T-cell (primary cell): Measurements from ENCODE around the gene STAC. TPM values are rescaled to one million over a fixed set of nuclear protein-coding genes. Genes with fewer than 3 reads are reported as not detected.

ENCODE experiments used
- ATAC-seq, 4 experiments: fragments of 200-7000 bp in 3 of 4; fragments of 150-1000 bp in 1 of 4; cut with Tn5 transposase; replicated peaks in 1 of 4; 1 replicate in 3 of 4; 2 replicates in 1 of 4; pipeline ENCODE4 v1.10.0; 2021; ENCODE audit warnings: moderate library complexity in 3 of 4, mild to moderate bottlenecking in 2 of 4, moderate number of reproducible peaks in 1 of 4
- CTCF ChIA-PET, 2 donors: fragments of 300-600 bp; sonication (Branson Sonifier 250); formaldehyde crosslinking; loops; one replicate each; lab custom pipeline; 2022; ENCODE audit warnings: antibody characterized with exemption in 2 of 2; lab: Charles Lee
- POLR2A ChIA-PET, 2 donors: fragments of 300-600 bp; sonication (Branson Sonifier 250); formaldehyde crosslinking; loops; one replicate each; lab custom pipeline; 2022; ENCODE audit warnings: antibody characterized with exemption in 2 of 2; lab: Charles Lee
- DNase-seq, 35 experiments: peaks; one replicate each; pipeline versions ENCODE4 v3.0.0 to v3.0.0-alpha.2; 2013 to 2023
- H3K27ac ChIP-seq: one replicate; pipeline ENCODE4 v1.5.1; 2013; ENCODE audit warnings: low read length
- H3K27me3 ChIP-seq, 2 experiments: replicated peaks in 1 of 2; 1 replicate in 1 of 2; 2 replicates in 1 of 2; pipeline versions ENCODE4 v1.6.1 to v1.7.0; 2013; ENCODE audit warnings: low read length in 1 of 2, mixed read lengths in 1 of 2; ENCODE audit not compliant: control insufficient read depth in 2 of 2, insufficient read depth in 2 of 2; ENCODE audit errors: extremely low read depth in 1 of 2
- H3K36me3 ChIP-seq, 2 donors: 1 replicate in 1 of 2; 2 replicates in 1 of 2; pipeline versions ENCODE4 v1.6.1 to v1.7.0; 2013; ENCODE audit warnings: low read length in 1 of 2; ENCODE audit not compliant: control insufficient read depth in 2 of 2, insufficient read depth in 1 of 2; ENCODE audit errors: extremely low read depth in 1 of 2
- H3K4me1 ChIP-seq, 2 experiments: 1 replicate in 1 of 2; 2 replicates in 1 of 2; pipeline versions ENCODE4 v1.6.1 to v1.7.0; 2013; ENCODE audit warnings: low read length in 2 of 2, mixed read lengths in 1 of 2; ENCODE audit not compliant: insufficient read depth in 2 of 2, control insufficient read depth in 1 of 2; ENCODE audit errors: extremely low read depth in 1 of 2
- H3K4me3 ChIP-seq, 2 donors: 1 replicate in 1 of 2; 2 replicates in 1 of 2; pipeline versions ENCODE4 v1.5.1 to v1.7.0; 2013; ENCODE audit warnings: mild to moderate bottlenecking in 2 of 2, low read length in 1 of 2, moderate library complexity in 1 of 2; ENCODE audit not compliant: control insufficient read depth in 1 of 2; ENCODE audit errors: extremely low read depth in 1 of 2
- H3K9me3 ChIP-seq: 2 replicates; pipeline ENCODE4 v1.7.0; 2013
- H3K27ac Mint-ChIP-seq, 2 donors: one replicate each; pipeline ENCODE4 v1.8.0; 2020 to 2021; ENCODE audit warnings: mild to moderate bottlenecking in 2 of 2, mixed read lengths in 2 of 2
- H3K27me3 Mint-ChIP-seq, 2 donors: one replicate each; pipeline ENCODE4 v1.8.0; 2021 to 2022; ENCODE audit warnings: mixed read lengths in 2 of 2
- H3K36me3 Mint-ChIP-seq: one replicate; pipeline ENCODE4 v1.8.0; 2021; ENCODE audit warnings: mixed read lengths
- H3K4me1 Mint-ChIP-seq, 3 donors: one replicate each; pipeline ENCODE4 v1.8.0; 2020 to 2022; ENCODE audit warnings: mixed read lengths in 3 of 3, mild to moderate bottlenecking in 1 of 3
- H3K4me3 Mint-ChIP-seq, 3 donors: one replicate each; pipeline ENCODE4 v1.8.0; 2020 to 2022; ENCODE audit warnings: mild to moderate bottlenecking in 3 of 3, mixed read lengths in 3 of 3, moderate library complexity in 3 of 3
- H3K9me3 Mint-ChIP-seq, 3 donors: one replicate each; pipeline ENCODE4 v1.8.0; 2020 to 2022; ENCODE audit warnings: mixed read lengths in 3 of 3
- WGBS: methylation state at CpG from one replicate; pipeline ENCODE4 v1.1.5; 2013; ENCODE audit warnings: missing lambda C conversion rate; ENCODE audit not compliant: insufficient coverage; 5-methylcytosine and 5-hydroxymethylcytosine counted together
- total RNA-seq, 35 experiments: library from RNA in 6 of 35; stranded (reverse) in 6 of 35; fragments of 120-200 nt in 1 of 35; gene quantifications; one replicate each; pipeline versions ENCODE4 v1.2.1 to v1.2.4 and lab custom pipeline; 2013 to 2026

The STAC gene
- total RNA-seq, 5 donors from 2014 or later (not counting 1 experiment from before 2014, with no cell fraction given), result 0.09 to 0.10 TPM; not detected in 3

GRCh38 chr3:36366308-36366707 is 14.0 kb upstream of the STAC start:
- no peak overlapping the region for H3K27ac ChIP-seq
- no peak for DNase-seq
- CTCF ChIA-PET, result no interaction called here
- no peak overlapping the region for H3K27ac Mint-ChIP-seq
- H3K9me3 Mint-ChIP-seq, result peaks cover 0 to 7% (median 3%) of the 10 kb centered on the region in 3 donors
- POLR2A ChIA-PET, result no interaction called here
- H3K4me1 Mint-ChIP-seq, result no peaks in the 10 kb centered on the region
- WGBS, result 100% methylated on average over 1 of the region's 4 CpGs
- H3K4me1 ChIP-seq, result no peaks in the 10 kb centered on the region
- H3K36me3 ChIP-seq, result no peaks in the 10 kb centered on the region
- H3K27me3 ChIP-seq, result no peaks in the 10 kb centered on the region
- ATAC-seq, result no peak
- no peaks in the 10 kb centered on the region for H3K27me3 Mint-ChIP-seq
- H3K36me3 Mint-ChIP-seq, result no peaks in the 10 kb centered on the region
- no peak overlapping the region for H3K4me3 ChIP-seq
- no peak overlapping the region for H3K4me3 Mint-ChIP-seq
- no peaks in the 10 kb centered on the region for H3K9me3 ChIP-seq

- Histone ChIP-seq H3K9me3 (no peaks in the 10 kb centered on the region), H3K4me3 (no peak overlapping the region), H3K4me1 (no peaks in the 10 kb centered on the region), H3K27me3 (no peaks in the 10 kb centered on the region), H3K27ac (no peak overlapping the region), H3K36me3 (no peaks in the 10 kb centered on the region)
- no peaks in the 10 kb centered on the region for H3K36me3 Mint-ChIP-seq
- ChIA-PET POLR2A (no interaction called here), CTCF (no interaction called here)
- whole genome bisulfite sequencing, result 100% methylated on average over 1 of the region's 3 CpGs
- H3K9me3 Mint-ChIP-seq, result peaks cover 0 to 7% (median 3%) of the 10 kb centered on the region in 3 donors
- ATAC-seq (no peak), DNase-seq (no peak)
- H3K4me3 Mint-ChIP-seq, result no peak overlapping the region
- no peaks in the 10 kb centered on the region for H3K27me3 Mint-ChIP-seq
- no peaks in the 10 kb centered on the region for H3K4me1 Mint-ChIP-seq
- H3K27ac Mint-ChIP-seq, result no peak overlapping the region
Measured at GRCh38 chr3:36367912-36368573, 12.3 kb upstream of the STAC start.

- Mint-ChIP-seq H3K9me3 (peaks cover 0 to 7% (median 3%) of the 10 kb centered on the region in 3 donors), H3K27ac (no peak overlapping the region), H3K4me3 (no peak overlapping the region), H3K4me1 (no peaks in the 10 kb centered on the region), H3K27me3 (peaks cover 4 to 5% of the 10 kb centered on the region in 2 donors), H3K36me3 (no peaks in the 10 kb centered on the region)
- Histone ChIP-seq H3K4me3 (no peak overlapping the region), H3K36me3 (no peaks in the 10 kb centered on the region), H3K4me1 (no peaks in the 10 kb centered on the region), H3K27me3 (no peaks in the 10 kb centered on the region), H3K9me3 (no peaks in the 10 kb centered on the region), H3K27ac (no peak overlapping the region)
- ChIA-PET POLR2A (no interaction called here), CTCF (no interaction called here)
- ATAC-seq (no peak), DNase-seq (no peak)
Measured at GRCh38 chr3:36372534-36372935, 7.8 kb upstream of the STAC start.

- H3K9me3 Mint-ChIP-seq, result peaks cover 0 to 7% (median 3%) of the 10 kb centered on the region in 3 donors
- H3K4me3 ChIP-seq, result no peak overlapping the region
- CTCF ChIA-PET, result no interaction called here
- peaks cover 8% of the 10 kb centered on the region in 2 donors for H3K27me3 Mint-ChIP-seq
- H3K27me3 ChIP-seq, result no peaks in the 10 kb centered on the region
- no peak overlapping the region for H3K27ac ChIP-seq
- POLR2A ChIA-PET, result no interaction called here
- no peaks in the 10 kb centered on the region for H3K4me1 Mint-ChIP-seq
- no peaks in the 10 kb centered on the region for H3K36me3 ChIP-seq
- ATAC-seq (no peak), DNase-seq (no peak)
- no peak overlapping the region for H3K4me3 Mint-ChIP-seq
- no peak overlapping the region for H3K27ac Mint-ChIP-seq
- H3K4me1 ChIP-seq, result no peaks in the 10 kb centered on the region
- no peaks in the 10 kb centered on the region for H3K36me3 Mint-ChIP-seq
- no peaks in the 10 kb centered on the region for H3K9me3 ChIP-seq
Measured at GRCh38 chr3:36373084-36373483, 7.2 kb upstream of the STAC start.

GRCh38 chr3:36373666-36374065 is 6.6 kb upstream of the STAC start:
- peaks cover 0 to 2% (median 2%) of the 10 kb centered on the region in 3 donors for H3K9me3 Mint-ChIP-seq
- H3K4me3 Mint-ChIP-seq, result no peak overlapping the region

GRCh38 chr3:36379872-36380220 is 458 bp upstream of the STAC start:
- Mint-ChIP-seq H3K27me3 (peaks cover 26 to 35% of the 10 kb centered on the region in 2 donors), H3K27ac (no peak overlapping the region), H3K4me1 (peaks cover 0 to 5% (median 5%) of the 10 kb centered on the region in 3 donors), H3K36me3 (no peaks in the 10 kb centered on the region), H3K9me3 (peaks cover 0 to 5% (median 0%) of the 10 kb centered on the region in 3 donors), H3K4me3 (no peak overlapping the region)
- Histone ChIP-seq H3K36me3 (no peaks in the 10 kb centered on the region), H3K27me3 (peaks cover 0 to 19% of the 10 kb centered on the region in 2 experiments), H3K4me3 (no peak overlapping the region), H3K4me1 (peaks cover 3 to 5% of the 10 kb centered on the region in 2 experiments), H3K9me3 (no peaks in the 10 kb centered on the region), H3K27ac (no peak overlapping the region)
- ChIA-PET CTCF (no interaction called here), POLR2A (no interaction called here)
- no peak for ATAC-seq
- 10% methylated on average over 3 of the region's 8 CpGs for WGBS
- DNase-seq, result no peak

More at GRCh38 chr3:36373666-36374065, 6.6 kb upstream of the STAC start:
- H3K27ac Mint-ChIP-seq, result no peak overlapping the region
- Histone ChIP-seq H3K4me3 (no peak overlapping the region), H3K27me3 (no peaks in the 10 kb centered on the region), H3K9me3 (no peaks in the 10 kb centered on the region), H3K36me3 (no peaks in the 10 kb centered on the region), H3K27ac (no peak overlapping the region), H3K4me1 (no peaks in the 10 kb centered on the region)
- H3K27me3 Mint-ChIP-seq, result peaks cover 10% of the 10 kb centered on the region in 2 donors
- 58% methylated on average over 3 of the region's 3 CpGs for whole genome bisulfite sequencing
- CTCF ChIA-PET, result no interaction called here
- no peak for ATAC-seq
- no peak for DNase-seq
- no peaks in the 10 kb centered on the region for H3K36me3 Mint-ChIP-seq
- H3K4me1 Mint-ChIP-seq, result no peaks in the 10 kb centered on the region
- POLR2A ChIA-PET, result no interaction called here
